Upper lobe of left lung (tissue), 4 donors: ENCODE results near the gene UBR1.

Source experiments
- CTCF ChIP-seq, 6 experiments: fragments of 450-650 bp in 4 of 6; fragments of 200-600 bp in 2 of 6; sonication (generic) in 2 of 6; IDR thresholded peaks; one replicate each; pipeline ENCODE4 v1.5.1; 2016 to 2019; ENCODE audit warnings: antibody characterized with exemption in 6 of 6
- POLR2A ChIP-seq, 4 donors: fragments of 450-650 bp; IDR thresholded peaks; one replicate each; pipeline ENCODE4 v1.5.1; 2016 to 2017; ENCODE audit warnings: antibody characterized with exemption in 4 of 4, mild to moderate bottlenecking in 2 of 4
- POLR2AphosphoS5 ChIP-seq, 2 donors: sonication (generic); formaldehyde crosslinking; IDR thresholded peaks; one replicate each; pipeline ENCODE4 v1.5.1; 2017; ENCODE audit warnings: antibody characterized with exemption in 2 of 2

GRCh38 chr15:43132830-43133429, 27.1 kb upstream of the UBR1 start:
- no peak for TF ChIP-seq CTCF (IDR thresholded peaks at IDR 0.05)
- TF ChIP-seq POLR2A (IDR thresholded peaks at IDR 0.05), result no peak
- no peak for TF ChIP-seq POLR2AphosphoS5 (IDR thresholded peaks at IDR 0.05)
